H1 (cell line): ENCODE data around the gene IL17RA. TPM values are rescaled to one million over a fixed set of nuclear protein-coding genes. Genes with fewer than 3 reads are reported as not detected.

ENCODE experiments used
- CTCF ChIA-PET: fragments of 300-600 bp; sonication (Branson Sonifier 250); formaldehyde crosslinking; loops from one replicate; lab custom pipeline; 2021; ENCODE audit not compliant: partially characterized antibody; lab: Charles Lee
- POLR2A ChIA-PET: fragments of 300-600 bp; sonication (Branson Sonifier 250); formaldehyde crosslinking; loops from one replicate; lab custom pipeline; 2021; ENCODE audit warnings: inconsistent platforms; ENCODE audit not compliant: partially characterized antibody; lab: Charles Lee
- DNase-seq, 2 experiments: peaks; one replicate each; pipeline versions ENCODE4 v3.0.0 to v3.0.0-alpha.2; 2010 to 2022; ENCODE audit warnings: low spot score in 2 of 2, low read depth in 1 of 2, mixed read lengths in 1 of 2
- FAIRE-seq: peaks from 2 replicates; lab custom pipeline; 2011; peaks lifted over from hg19 to GRCh38; lab: Jason Lieb, UNC
- H2AFZ ChIP-seq: 2 replicates; pipeline ENCODE4 v1.8.1; 2012; ENCODE audit warnings: low read length, inconsistent platforms
- H2AK5ac ChIP-seq: 2 replicates; pipeline ENCODE4 v1.6.1; 2013; ENCODE audit warnings: low read depth, low read length
- H2BK120ac ChIP-seq: replicated peaks from 2 replicates; pipeline ENCODE3; 2013; ENCODE audit warnings: low read depth, low read length, inconsistent platforms
- H2BK12ac ChIP-seq: 2 replicates; pipeline ENCODE4 v1.6.1; 2013; ENCODE audit warnings: low read depth, low read length
- H2BK15ac ChIP-seq: 2 replicates; pipeline ENCODE4 v1.6.1; 2013; ENCODE audit warnings: low read length
- H2BK20ac ChIP-seq: 2 replicates; pipeline ENCODE4 v1.6.1; 2013; ENCODE audit warnings: low read length
- H2BK5ac ChIP-seq: 2 replicates; pipeline ENCODE4 v1.6.1; 2013; ENCODE audit warnings: low read depth, low read length
- H3K14ac ChIP-seq: 2 replicates; pipeline ENCODE4 v1.6.1; 2013; ENCODE audit warnings: inconsistent platforms; ENCODE audit not compliant: insufficient read length
- H3K18ac ChIP-seq: 2 replicates; pipeline ENCODE4 v1.6.1; 2013; ENCODE audit warnings: low read length; ENCODE audit errors: extremely low read depth
- H3K23ac ChIP-seq: 2 replicates; pipeline ENCODE4 v1.6.1; 2013; ENCODE audit warnings: inconsistent platforms; ENCODE audit not compliant: insufficient read length
- H3K23me2 ChIP-seq: 2 replicates; pipeline ENCODE4 v1.6.1; 2013; ENCODE audit warnings: low read depth, low read length
- H3K27ac ChIP-seq: 2 replicates; pipeline ENCODE4 v1.6.1; 2011; ENCODE audit warnings: low read depth, low read length, inconsistent platforms
- H3K27me3 ChIP-seq, 4 experiments: replicated peaks in 1 of 4; 1 replicate in 1 of 4; 2 replicates in 3 of 4; pipeline versions ENCODE4 v1.6.1 to v1.8.1; 2011 to 2013; ENCODE audit warnings: low read length in 3 of 4, mild to moderate bottlenecking in 3 of 4, inconsistent platforms in 2 of 4, mixed read lengths in 2 of 4, moderate library complexity in 1 of 4; ENCODE audit not compliant: control insufficient read depth in 3 of 4, insufficient read depth in 3 of 4; ENCODE audit errors: extremely low read depth in 1 of 4
- H3K36me3 ChIP-seq, 4 experiments: 2 replicates each; pipeline versions ENCODE4 v1.6.1 to v1.8.1; 2011 to 2013; ENCODE audit warnings: mild to moderate bottlenecking in 4 of 4, low read length in 3 of 4, moderate library complexity in 2 of 4, control low read depth in 1 of 4, inconsistent platforms in 1 of 4; ENCODE audit not compliant: insufficient read depth in 4 of 4, control insufficient read depth in 2 of 4
- H3K4ac ChIP-seq: replicated peaks from 2 replicates; pipeline ENCODE3; 2013; ENCODE audit warnings: low read length, low read depth, mixed read lengths, inconsistent platforms; ENCODE audit not compliant: insufficient read length
- H3K4me1 ChIP-seq, 4 experiments: replicated peaks in 1 of 4; 1 replicate in 1 of 4; 2 replicates in 3 of 4; pipeline versions ENCODE4 v1.6.1 to v1.8.1; 2011 to 2013; ENCODE audit warnings: low read length in 3 of 4, inconsistent platforms in 2 of 4, mixed read lengths in 1 of 4; ENCODE audit not compliant: insufficient read depth in 4 of 4, control insufficient read depth in 3 of 4
- H3K4me2 ChIP-seq, 2 experiments: 2 replicates each; pipeline versions ENCODE4 v1.6.1 to v1.8.1; 2011 to 2013; ENCODE audit warnings: low read depth in 2 of 2, low read length in 2 of 2, control low read depth in 1 of 2, inconsistent platforms in 1 of 2, mild to moderate bottlenecking in 1 of 2; ENCODE audit not compliant: insufficient read depth in 1 of 2
- H3K4me3 ChIP-seq, 4 experiments: fragments of 200-600, 300-600 bp in 1 of 4; sonication (generic), shearing (Covaris generic), sonication (Bioruptor Twin) in 1 of 4; 2 replicates each; pipeline versions ENCODE4 v1.5.1 to v1.8.1; 2011 to 2016; ENCODE audit warnings: low read length in 4 of 4, low read depth in 3 of 4, control low read depth in 2 of 4, inconsistent platforms in 2 of 4, mild to moderate bottlenecking in 2 of 4, mixed read lengths in 1 of 4, moderate library complexity in 1 of 4; ENCODE audit not compliant: insufficient read depth in 2 of 4; ENCODE audit errors: extremely low read depth in 1 of 4
- H3K56ac ChIP-seq: replicated peaks from 2 replicates; pipeline ENCODE3; 2013; ENCODE audit warnings: low read depth, mild to moderate bottlenecking, mixed read lengths, low read length, inconsistent platforms; ENCODE audit not compliant: insufficient read length
- H3K79me1 ChIP-seq: 2 replicates; pipeline ENCODE4 v1.6.1; 2013; ENCODE audit warnings: low read depth, low read length, control low read depth
- H3K79me2 ChIP-seq, 2 experiments: 2 replicates each; pipeline versions ENCODE4 v1.6.1 to v1.8.1; 2012 to 2013; ENCODE audit warnings: low read length in 2 of 2, mild to moderate bottlenecking in 2 of 2, inconsistent platforms in 1 of 2; ENCODE audit not compliant: insufficient read depth in 2 of 2, control insufficient read depth in 1 of 2
- H3K9ac ChIP-seq, 4 experiments: replicated peaks in 1 of 4; 1 replicate in 1 of 4; 2 replicates in 3 of 4; pipeline versions ENCODE4 v1.6.1 to v1.8.1; 2011 to 2013; ENCODE audit warnings: low read depth in 3 of 4, low read length in 3 of 4, control low read depth in 2 of 4, mild to moderate bottlenecking in 2 of 4, moderate library complexity in 2 of 4, inconsistent platforms in 1 of 4; ENCODE audit errors: extremely low read depth in 1 of 4
- H3K9me3 ChIP-seq, 2 experiments: 2 replicates each; pipeline versions ENCODE4 v1.6.1 to v1.8.1; 2012 to 2013; ENCODE audit warnings: mild to moderate bottlenecking in 2 of 2, moderate library complexity in 2 of 2, control low read depth in 1 of 2, inconsistent platforms in 1 of 2, low read depth in 1 of 2, low read length in 1 of 2, mixed read lengths in 1 of 2; ENCODE audit not compliant: insufficient read depth in 2 of 2
- H4K20me1 ChIP-seq, 2 experiments: replicated peaks in 1 of 2; 2 replicates each; pipeline versions ENCODE3 to v1.8.1; 2011 to 2013; ENCODE audit warnings: inconsistent platforms in 2 of 2, low read length in 2 of 2, mild to moderate bottlenecking in 1 of 2; ENCODE audit not compliant: insufficient read depth in 2 of 2, control insufficient read depth in 1 of 2
- H4K5ac ChIP-seq: 2 replicates; pipeline ENCODE4 v1.6.1; 2013; ENCODE audit warnings: low read length, low read depth, mixed read lengths, inconsistent platforms; ENCODE audit not compliant: insufficient read length
- H4K8ac ChIP-seq: 2 replicates; pipeline ENCODE4 v1.8.0; 2013; ENCODE audit warnings: mild to moderate bottlenecking, moderate library complexity, low read length, inconsistent platforms; ENCODE audit not compliant: insufficient read depth; ENCODE audit errors: extremely low read depth
- H4K91ac ChIP-seq: replicated peaks from 2 replicates; pipeline ENCODE3; 2013; ENCODE audit warnings: low read length, mixed read lengths, inconsistent platforms; ENCODE audit not compliant: insufficient read length
- CEBPB ChIP-seq: IDR thresholded peaks from 2 replicates; pipeline ENCODE4 v1.6.1; 2012; ENCODE audit warnings: low read depth, low read length
- EZH2 ChIP-seq: fragments of 200-600 bp; sonication (generic); IDR thresholded peaks from 2 replicates; pipeline ENCODE4 v1.7.1; 2012; ENCODE audit warnings: low read depth, mild to moderate bottlenecking, moderate library complexity, low read length, inconsistent platforms; ENCODE audit not compliant: severe bottlenecking
- KDM5A ChIP-seq: fragments of 200-600 bp; IDR thresholded peaks from 2 replicates; pipeline ENCODE4 v1.7.1; 2012; ENCODE audit warnings: mild to moderate bottlenecking, low read length, inconsistent platforms, mixed read lengths
- NRF1 ChIP-seq: IDR thresholded peaks from 2 replicates; pipeline ENCODE4 v1.6.1; 2011; ENCODE audit warnings: mild to moderate bottlenecking, low read depth, low read length, improper control_type of control experiment
- RAD21 ChIP-seq, 2 experiments: IDR thresholded peaks in 1 of 2; conservative IDR thresholded peaks in 1 of 2; 2 replicates each; pipeline ENCODE4 v1.6.1; 2011; ENCODE audit warnings: low read depth in 2 of 2, low read length in 2 of 2, improper control_type of control experiment in 1 of 2, inconsistent platforms in 1 of 2, mild to moderate bottlenecking in 1 of 2, moderate library complexity in 1 of 2
- RFX5 ChIP-seq: IDR thresholded peaks from 2 replicates; pipeline ENCODE4 v1.6.1; 2011; ENCODE audit warnings: low read depth, low read length, improper control_type of control experiment, borderline replicate concordance
- SIRT6 ChIP-seq: IDR thresholded peaks from one replicate; pipeline ENCODE4 v1.7.1; 2012; ENCODE audit warnings: low read length, inconsistent platforms
- SIX5 ChIP-seq: IDR thresholded peaks from 2 replicates; pipeline ENCODE4 v1.6.1; 2011; ENCODE audit warnings: mild to moderate bottlenecking, low read depth, low read length
- SP2 ChIP-seq: IDR thresholded peaks from 2 replicates; pipeline ENCODE4 v1.6.1; 2012; ENCODE audit warnings: mild to moderate bottlenecking, low read length, inconsistent platforms
- SP4 ChIP-seq: IDR thresholded peaks from 2 replicates; pipeline ENCODE4 v1.6.1; 2012; ENCODE audit warnings: low read length, inconsistent platforms
- SUZ12 ChIP-seq: fragments of 200-600 bp; sonication (generic); IDR thresholded peaks from 2 replicates; pipeline ENCODE4 v1.6.1; 2012; ENCODE audit warnings: mild to moderate bottlenecking, inconsistent platforms, low read length, moderate library complexity, mixed read lengths
- TAF1 ChIP-seq: IDR thresholded peaks from 2 replicates; pipeline ENCODE4 v1.6.1; 2011; ENCODE audit warnings: mild to moderate bottlenecking, low read depth, low read length
- TBP ChIP-seq: IDR thresholded peaks from 2 replicates; pipeline ENCODE4 v1.6.1; 2011; ENCODE audit warnings: low read depth, low read length, improper control_type of control experiment
- WGBS, 2 experiments: shearing (Covaris generic) in 1 of 2; methylation state at CpG; one replicate each; pipeline versions ENCODE4 v1.1.6 to v1.1.7; 2013 to 2015; ENCODE audit warnings: low lambda C conversion rate in 2 of 2, mixed read lengths in 2 of 2, inconsistent platforms in 1 of 2, low coverage in 1 of 2, missing lambda C conversion rate in 1 of 2; ENCODE audit not compliant: insufficient replicate concordance in 2 of 2, insufficient coverage in 1 of 2, insufficient read length in 1 of 2; ENCODE audit errors: extremely low coverage in 1 of 2, missing lambda C conversion rate in 1 of 2; 5-methylcytosine and 5-hydroxymethylcytosine counted together
- polyA plus RNA-seq, 7 experiments: library from polyadenylated mRNA; depleted of rRNA in 3 of 7; stranded (reverse) in 5 of 7; unstranded in 2 of 7; fragments of >200 nt in 5 of 7; fragments of 200-250 nt in 2 of 7; gene quantifications; 1 replicate in 5 of 7; 2 replicates in 1 of 7; 4 replicates in 1 of 7; pipeline versions ENCODE4 v1.2.1 to v1.2.3, GENCODE V29; 2011 to 2013; ENCODE audit warnings: missing spikeins in 2 of 7, mixed read lengths in 2 of 7
- total RNA-seq: library from RNA; stranded (reverse); fragmentation: NEBNext Ultra II Directional; extraction: Animal tissue kit (Norgen Biotek cat#: 25700); gene quantifications from 2 replicates; pipeline ENCODE4 v1.2.1, GENCODE V29; 2021
- TF ChIP-seq, protein P1 (sequence below): IDR thresholded peaks from 2 replicates; pipeline ENCODE4 v1.6.1; 2012; ENCODE audit warnings: inconsistent platforms
- TF ChIP-seq, protein P2 (sequence below): IDR thresholded peaks from 2 replicates; pipeline ENCODE4 v1.6.1; 2012; ENCODE audit warnings: inconsistent platforms

Gene IL17RA
- total and polyA plus RNA-seq, 2 of the 8 experiments (the other 6 are each of a cell fraction or from before 2014, with no cell fraction given) = 5.6 to 9.9 TPM

DNA sequence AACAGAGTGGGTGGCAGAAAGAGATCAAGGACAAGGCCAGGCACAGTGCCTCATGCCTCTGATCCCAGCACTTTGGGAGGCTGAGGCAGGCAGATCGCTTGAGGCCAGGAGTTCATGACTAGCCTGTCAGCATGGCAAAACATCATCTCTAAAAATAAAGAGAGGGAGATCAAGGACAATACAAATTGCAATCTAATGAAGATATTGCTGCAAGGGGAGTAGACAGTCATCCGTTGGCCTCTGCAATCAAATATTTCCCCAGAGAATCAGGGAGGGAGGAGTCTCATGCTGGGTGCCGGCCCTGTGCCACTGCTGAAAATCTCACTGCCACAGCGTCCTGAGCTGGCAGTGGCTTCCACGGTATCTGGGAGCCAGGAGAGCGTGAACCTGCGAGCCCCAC lies 19.4 kb upstream of the IL17RA start:
- no peak overlapping the region for H3K4me3 ChIP-seq
- no peak overlapping the region for H3K4me2 ChIP-seq
- no peak overlapping the region for H3K23ac ChIP-seq
- H3K79me1 ChIP-seq = no peaks in the 10 kb centered on the region
- no peak overlapping the region for H4K5ac ChIP-seq
- H3K36me3 ChIP-seq = no peaks in the 10 kb centered on the region
- H2AK5ac ChIP-seq = no peak overlapping the region
- 91% methylated on average over 7 of the region's 7 CpGs; no CpG with 5 or more reads in 1 of the 2 experiments for WGBS, 2 experiments
- no peak overlapping the region for H2BK120ac ChIP-seq
- no peak overlapping the region for H2BK20ac ChIP-seq
- H3K23me2 ChIP-seq = no peaks in the 10 kb centered on the region
- H3K9ac ChIP-seq = no peak overlapping the region
- no peaks in the 10 kb centered on the region for H3K79me2 ChIP-seq
- H2AFZ ChIP-seq = no peak overlapping the region
- H3K18ac ChIP-seq = no peak overlapping the region
- ChIA-PET CTCF (interaction anchor here (0.6 kb wide), 1 partner anchor 8 kb away, joined by 3 read pairs; no protein-coding TSS in a partner anchor), POLR2A (no interaction called here)
- no peak for FAIRE-seq
- no peak overlapping the region for H2BK12ac ChIP-seq
- H3K4me1 ChIP-seq = no peaks in the 10 kb centered on the region
- no peak overlapping the region for H2BK5ac ChIP-seq
- no peak overlapping the region for H3K27ac ChIP-seq
- peaks cover 0 to 2% (median 0%) of the 10 kb centered on the region in 4 experiments; a peak in 1 of 7 replicates for H3K27me3 ChIP-seq
- H2BK15ac ChIP-seq = no peak overlapping the region
- H3K14ac ChIP-seq = no peak overlapping the region
- peak in 1 of 2 experiments; percentile 10 for DNase-seq
- H4K8ac ChIP-seq = no peak overlapping the region
- H4K91ac ChIP-seq = no peak overlapping the region
- H3K4ac ChIP-seq = no peak overlapping the region
- H3K56ac ChIP-seq = no peak overlapping the region
- no peaks in the 10 kb centered on the region for H4K20me1 ChIP-seq
- no peaks in the 10 kb centered on the region for H3K9me3 ChIP-seq
- TF ChIP-seq CEBPB = no peak
- TF ChIP-seq NRF1 = no peak
- TF ChIP-seq SIX5 = no peak
- no peak for TF ChIP-seq SP2
- TF ChIP-seq TAF1 = no peak
- TF ChIP-seq TBP = no peak
- no peak for TF ChIP-seq SP4
- TF ChIP-seq, protein P1, sequence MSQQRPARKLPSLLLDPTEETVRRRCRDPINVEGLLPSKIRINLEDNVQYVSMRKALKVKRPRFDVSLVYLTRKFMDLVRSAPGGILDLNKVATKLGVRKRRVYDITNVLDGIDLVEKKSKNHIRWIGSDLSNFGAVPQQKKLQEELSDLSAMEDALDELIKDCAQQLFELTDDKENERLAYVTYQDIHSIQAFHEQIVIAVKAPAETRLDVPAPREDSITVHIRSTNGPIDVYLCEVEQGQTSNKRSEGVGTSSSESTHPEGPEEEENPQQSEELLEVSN = no peak
- no peak for TF ChIP-seq EZH2
- no peak for TF ChIP-seq RFX5
- TF ChIP-seq, protein P2, sequence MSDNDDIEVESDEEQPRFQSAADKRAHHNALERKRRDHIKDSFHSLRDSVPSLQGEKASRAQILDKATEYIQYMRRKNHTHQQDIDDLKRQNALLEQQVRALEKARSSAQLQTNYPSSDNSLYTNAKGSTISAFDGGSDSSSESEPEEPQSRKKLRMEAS = no peak
- no peak for TF ChIP-seq SUZ12
- TF ChIP-seq RAD21 (IDR thresholded peaks at IDR 0.05 in 1 of 2, conservative IDR thresholded peaks at IDR 0.05 in 1 of 2; ENCODE audit: low read depth in 2 of 2, low read length in 2 of 2) = no peak
- no peak for TF ChIP-seq SIRT6
- TF ChIP-seq KDM5A = no peak
